Gastrocnemius medialis (tissue), 4 donors: ENCODE measurements around the gene HCAR1. TPM values are rescaled to one million over a fixed set of nuclear protein-coding genes. Genes with fewer than 3 reads are reported as not detected.

Experiments
- ATAC-seq, 2 donors: fragments of 150-250 bp; one replicate each; pipeline ENCODE4 v1.9.1; 2016
- DNase-seq, 2 donors: peaks; one replicate each; pipeline ENCODE4 v3.0.0-alpha.2; 2019
- H3K27ac ChIP-seq, 4 donors: fragments of 200-600 bp; sonication (generic); 1 replicate in 1 of 4; 2 replicates in 3 of 4; pipeline ENCODE4 v1.5.1; 2016 to 2018; ENCODE audit warnings: mild to moderate bottlenecking in 2 of 4, moderate library complexity in 1 of 4
- H3K27me3 ChIP-seq, 3 donors: fragments of 200-600 bp; sonication (generic) in 2 of 3; 1 replicate in 1 of 3; 2 replicates in 2 of 3; pipeline versions ENCODE4 v1.5.1 to v1.6.0; 2016 to 2019; ENCODE audit warnings: mild to moderate bottlenecking in 1 of 3, moderate library complexity in 1 of 3
- H3K36me3 ChIP-seq, 2 donors: fragments of 200-600 bp; sonication (generic) in 1 of 2; one replicate each; pipeline ENCODE4 v1.5.1; 2017 to 2018
- H3K4me1 ChIP-seq, 2 donors: fragments of 200-600 bp; sonication (generic) in 1 of 2; one replicate each; pipeline ENCODE4 v1.5.1; 2016 to 2017; ENCODE audit warnings: mild to moderate bottlenecking in 2 of 2
- H3K4me3 ChIP-seq, 4 donors: fragments of 200-600 bp; sonication (generic) in 3 of 4; 1 replicate in 1 of 4; 2 replicates in 3 of 4; pipeline ENCODE4 v1.5.1; 2016 to 2019; ENCODE audit warnings: mild to moderate bottlenecking in 2 of 4
- H3K9me3 ChIP-seq, 3 donors: fragments of 200-600 bp; sonication (generic) in 2 of 3; 1 replicate in 1 of 3; 2 replicates in 2 of 3; pipeline ENCODE4 v1.5.1; 2016 to 2019
- POLR2A ChIP-seq, 2 donors: fragments of 450-650 bp; IDR thresholded peaks; one replicate each; pipeline ENCODE4 v1.6.1; 2017; ENCODE audit warnings: antibody characterized with exemption in 2 of 2, mild to moderate bottlenecking in 2 of 2, moderate library complexity in 2 of 2
- in situ Hi-C, 4 donors: fragments of 200-750 bp; cut with MboI; loops; one replicate each; pipeline versions ENCODE4 v1.15.0 to v1.8.0; 2017; ENCODE audit warnings: low sequenced_read_pairs in 4 of 4
- intact Hi-C: fragments of 100-400 bp; cut with DNase I; formaldehyde crosslinking; loops from one replicate; pipeline ENCODE4 v1.15.1; 2023; ENCODE audit warnings: low total_unique reads
- total RNA-seq, 4 donors: library from RNA; depleted of rRNA; stranded (reverse); fragments of >200 nt; gene quantifications; one replicate each; pipeline versions ENCODE4 v1.1.0 to v1.2.3, GENCODE V29; 2016
- TF ChIP-seq, protein P1 (sequence below), 5 experiments: fragments of 450-650 bp in 3 of 5; fragments of 200-600 bp in 2 of 5; sonication (generic) in 2 of 5; IDR thresholded peaks in 4 of 5; conservative IDR thresholded peaks in 1 of 5; 1 replicate in 4 of 5; 2 replicates in 1 of 5; pipeline ENCODE4 v1.5.1; 2016 to 2019; ENCODE audit warnings: antibody characterized with exemption in 5 of 5, mild to moderate bottlenecking in 3 of 5, moderate library complexity in 3 of 5

HCAR1 gene
- under 1 TPM in 1 of 4 donors, not detected in 3; 0.10 TPM for total RNA-seq

- H3K4me1 ChIP-seq: no peaks in the 10 kb centered on the region
- H3K27ac ChIP-seq: no peak within 1 kb of the TSS
- ATAC-seq (no peak), DNase-seq (no peak)
- peak within 1 kb of the TSS in 2 of 4 donors; percentile 6 to 7 for H3K4me3 ChIP-seq
- TF ChIP-seq POLR2A (IDR thresholded peaks at IDR 0.05): no peak
- TF ChIP-seq, protein P1, sequence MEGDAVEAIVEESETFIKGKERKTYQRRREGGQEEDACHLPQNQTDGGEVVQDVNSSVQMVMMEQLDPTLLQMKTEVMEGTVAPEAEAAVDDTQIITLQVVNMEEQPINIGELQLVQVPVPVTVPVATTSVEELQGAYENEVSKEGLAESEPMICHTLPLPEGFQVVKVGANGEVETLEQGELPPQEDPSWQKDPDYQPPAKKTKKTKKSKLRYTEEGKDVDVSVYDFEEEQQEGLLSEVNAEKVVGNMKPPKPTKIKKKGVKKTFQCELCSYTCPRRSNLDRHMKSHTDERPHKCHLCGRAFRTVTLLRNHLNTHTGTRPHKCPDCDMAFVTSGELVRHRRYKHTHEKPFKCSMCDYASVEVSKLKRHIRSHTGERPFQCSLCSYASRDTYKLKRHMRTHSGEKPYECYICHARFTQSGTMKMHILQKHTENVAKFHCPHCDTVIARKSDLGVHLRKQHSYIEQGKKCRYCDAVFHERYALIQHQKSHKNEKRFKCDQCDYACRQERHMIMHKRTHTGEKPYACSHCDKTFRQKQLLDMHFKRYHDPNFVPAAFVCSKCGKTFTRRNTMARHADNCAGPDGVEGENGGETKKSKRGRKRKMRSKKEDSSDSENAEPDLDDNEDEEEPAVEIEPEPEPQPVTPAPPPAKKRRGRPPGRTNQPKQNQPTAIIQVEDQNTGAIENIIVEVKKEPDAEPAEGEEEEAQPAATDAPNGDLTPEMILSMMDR (IDR thresholded peaks at IDR 0.05 in 4 of 5, conservative IDR thresholded peaks at IDR 0.05 in 1 of 5): no peak
- intact Hi-C loops: no loop called here
- H3K36me3 ChIP-seq: no peaks in the 10 kb centered on the region
- in situ Hi-C loops: no loop called here
- peaks cover 0 to 4% (median 0%) of the 10 kb centered on the region in 3 donors for H3K27me3 ChIP-seq
- no peaks in the 10 kb centered on the region for H3K9me3 ChIP-seq
Measured at GRCh38 chr12:122730215-122731014, at the start of gene HCAR1. Gene HCAR1, minus strand, starts transcription at chr12:122730844. Its CDS starts 505 bp downstream, at chr12:122730339.

- Histone ChIP-seq H3K27ac (no peak overlapping the region), H3K27me3 (no peaks in the 10 kb centered on the region), H3K9me3 (no peaks in the 10 kb centered on the region), H3K36me3 (peaks cover 0 to 62% of the 10 kb centered on the region in 2 donors), H3K4me3 (no peak overlapping the region), H3K4me1 (peaks cover 6 to 10% of the 10 kb centered on the region in 2 donors)
- no peak for ATAC-seq
- DNase-seq: no peak
- intact Hi-C loops (loop anchor here (10.0 kb wide), 1 partner anchor 533 kb away; the partner anchor contains the start of gene DIABLO), in situ Hi-C loops (loop anchor here in 1 of 4 donors (25.0 kb wide), 1 partner anchor 245 kb away; the partner anchor contains the start of gene ZCCHC8)
- no peak for TF ChIP-seq POLR2A (IDR thresholded peaks at IDR 0.05)
- TF ChIP-seq, protein P1 (IDR thresholded peaks at IDR 0.05 in 4 of 5, conservative IDR thresholded peaks at IDR 0.05 in 1 of 5): no peak
Measured at GRCh38 chr12:122757568-122757967, 26.9 kb upstream of the HCAR1 start.

DNA sequence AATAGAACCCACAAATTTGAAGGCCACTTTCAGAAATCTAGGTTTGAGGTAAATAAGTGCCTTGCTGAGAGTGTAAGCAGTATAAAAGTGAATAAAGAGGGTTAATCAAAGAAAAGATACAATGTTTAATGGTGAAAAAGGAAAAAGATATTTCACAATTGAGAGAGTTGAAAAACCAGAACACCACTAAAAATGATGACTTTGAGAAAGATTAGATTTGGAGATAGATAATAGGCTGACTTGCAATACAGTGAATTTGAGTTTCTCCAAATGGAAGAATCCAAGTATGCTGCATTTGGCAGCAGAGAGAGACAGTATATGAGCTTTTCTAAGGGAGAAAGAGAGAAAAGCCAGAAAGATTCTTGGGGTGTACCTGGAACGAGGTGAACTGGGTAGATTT, 24.1 kb upstream of the HCAR1 start:
- H3K4me1 ChIP-seq: peaks cover 6 to 16% of the 10 kb centered on the region in 2 donors
- H3K9me3 ChIP-seq: no peaks in the 10 kb centered on the region
- no peak overlapping the region for H3K27ac ChIP-seq
- H3K4me3 ChIP-seq: no peak overlapping the region
- peaks cover 0 to 45% of the 10 kb centered on the region in 2 donors for H3K36me3 ChIP-seq
- ATAC-seq: no peak
- DNase-seq: no peak
- in situ Hi-C loops (loop anchor here in 1 of 4 donors (25.0 kb wide), 1 partner anchor 242 kb away; the partner anchor contains the start of gene ZCCHC8), intact Hi-C loops (loop anchor here (10.0 kb wide), 1 partner anchor 530 kb away; the partner anchor contains the start of gene DIABLO)
- TF ChIP-seq POLR2A (IDR thresholded peaks at IDR 0.05): no peak
- TF ChIP-seq, protein P1 (IDR thresholded peaks at IDR 0.05 in 4 of 5, conservative IDR thresholded peaks at IDR 0.05 in 1 of 5): no peak
- H3K27me3 ChIP-seq: no peaks in the 10 kb centered on the region

DNA sequence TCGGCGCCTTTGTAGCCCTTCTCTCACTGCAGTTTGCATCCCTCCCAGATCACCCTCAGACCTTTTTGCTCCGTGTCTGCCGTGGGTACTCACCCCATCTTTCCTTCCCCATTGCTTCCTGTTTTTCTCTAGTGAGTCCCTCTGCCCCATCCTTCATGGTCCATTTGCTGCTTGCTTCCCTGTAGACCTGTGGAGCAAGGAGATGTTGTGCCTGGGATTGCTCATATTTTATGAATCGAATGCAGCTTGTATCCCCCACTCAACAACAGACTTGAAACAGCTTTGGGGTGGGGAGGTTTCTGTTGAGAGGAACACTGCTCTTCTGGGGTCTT, 22.6 kb upstream of the HCAR1 start:
- no peaks in the 10 kb centered on the region for H3K27me3 ChIP-seq
- in situ Hi-C loops (loop anchor here in 1 of 4 donors (25.0 kb wide), 1 partner anchor 241 kb away; the partner anchor contains the start of gene ZCCHC8), intact Hi-C loops (loop anchor here (2.0 to 10.0 kb wide), 2 partner anchors 114 to 528 kb away; partner anchors contain the start of gene DIABLO)
- no peaks in the 10 kb centered on the region for H3K9me3 ChIP-seq
- H3K4me1 ChIP-seq: peaks cover 6 to 16% of the 10 kb centered on the region in 2 donors
- TF ChIP-seq, protein P1 (IDR thresholded peaks at IDR 0.05 in 4 of 5, conservative IDR thresholded peaks at IDR 0.05 in 1 of 5): no peak
- no peak for TF ChIP-seq POLR2A (IDR thresholded peaks at IDR 0.05)
- ATAC-seq (no peak), DNase-seq (no peak)
- H3K4me3 ChIP-seq: peak overlapping the region; percentile 74 to 98 (median 92)
- H3K36me3 ChIP-seq: peaks cover 0 to 44% of the 10 kb centered on the region in 2 donors
- H3K27ac ChIP-seq: peak overlapping the region; percentile 83 to 93 (median 90)
